CD14-positive monocyte (primary cell): ENCODE measurements around the gene SYMPK. TPM values are rescaled to one million over a fixed set of nuclear protein-coding genes. Genes with fewer than 3 reads are reported as not detected.

Experiments used
- DNase-seq, 3 donors: peaks; one replicate each; pipeline ENCODE4 v3.0.0-alpha.2; 2011 to 2022
- H2AFZ ChIP-seq: 2 replicates; pipeline ENCODE4 v1.6.0; 2012; ENCODE audit warnings: mild to moderate bottlenecking, low read depth, low read length, inconsistent platforms; ENCODE audit not compliant: insufficient read depth, poor library complexity, severe bottlenecking
- H3K27ac ChIP-seq, 2 donors: 1 replicate in 1 of 2; 2 replicates in 1 of 2; pipeline ENCODE4 v1.5.1; 2012 to 2013; ENCODE audit warnings: low read length in 2 of 2, control low read depth in 1 of 2, inconsistent platforms in 1 of 2, low read depth in 1 of 2, mild to moderate bottlenecking in 1 of 2
- H3K27me3 ChIP-seq, 2 donors: one replicate each; pipeline versions ENCODE4 v1.6.0 to v1.6.1; 2011 to 2013; ENCODE audit warnings: low read length in 2 of 2; ENCODE audit not compliant: control insufficient read depth in 2 of 2, insufficient read depth in 2 of 2
- H3K36me3 ChIP-seq, 2 donors: replicated peaks in 1 of 2; 1 replicate in 1 of 2; 2 replicates in 1 of 2; pipeline versions ENCODE4 v1.5.1 to v1.6.1; 2012 to 2013; ENCODE audit warnings: low read length in 2 of 2, control low read depth in 1 of 2, inconsistent platforms in 1 of 2, mild to moderate bottlenecking in 1 of 2; ENCODE audit not compliant: insufficient read depth in 2 of 2, control insufficient read depth in 1 of 2
- H3K4me1 ChIP-seq, 2 donors: 1 replicate in 1 of 2; 2 replicates in 1 of 2; pipeline versions ENCODE4 v1.5.1 to v1.6.1; 2012 to 2013; ENCODE audit warnings: low read length in 2 of 2, control low read depth in 1 of 2, inconsistent platforms in 1 of 2, mild to moderate bottlenecking in 1 of 2, moderate library complexity in 1 of 2; ENCODE audit not compliant: insufficient read depth in 2 of 2, control insufficient read depth in 1 of 2
- H3K4me2 ChIP-seq: replicated peaks from 2 replicates; pipeline ENCODE3; 2012; ENCODE audit warnings: low read length, moderate library complexity, mild to moderate bottlenecking; ENCODE audit not compliant: poor library complexity, severe bottlenecking; ENCODE audit errors: extremely low read depth
- H3K4me3 ChIP-seq, 3 experiments: fragments of 200-600 bp in 1 of 3; sonication (generic) in 1 of 3; replicated peaks in 1 of 3; 1 replicate in 2 of 3; 2 replicates in 1 of 3; pipeline ENCODE4 v1.5.1; 2011 to 2013; ENCODE audit warnings: low read length in 3 of 3, mild to moderate bottlenecking in 3 of 3, control low read depth in 2 of 3, low read depth in 2 of 3, inconsistent platforms in 1 of 3, moderate library complexity in 1 of 3
- H3K79me2 ChIP-seq: 2 replicates; pipeline ENCODE4 v1.6.0; 2012; ENCODE audit warnings: mild to moderate bottlenecking, control low read depth, inconsistent platforms, low read length, moderate library complexity; ENCODE audit not compliant: insufficient read depth
- H3K9ac ChIP-seq: 2 replicates; pipeline ENCODE4 v1.6.0; 2017; ENCODE audit warnings: low read length, mild to moderate bottlenecking; ENCODE audit not compliant: insufficient read depth, poor library complexity, severe bottlenecking
- H3K9me3 ChIP-seq, 2 donors: replicated peaks in 1 of 2; 1 replicate in 1 of 2; 2 replicates in 1 of 2; pipeline versions ENCODE4 v1.5.1 to v1.6.1; 2012 to 2013; ENCODE audit warnings: low read length in 2 of 2, control low read depth in 1 of 2; ENCODE audit not compliant: control insufficient read depth in 1 of 2, insufficient read depth in 1 of 2
- H4K20me1 ChIP-seq: 2 replicates; pipeline ENCODE4 v1.6.0; 2012; ENCODE audit warnings: mild to moderate bottlenecking, low read length, control low read depth, moderate library complexity; ENCODE audit not compliant: insufficient read depth
- H3K27ac Mint-ChIP-seq, 7 donors: one replicate each; pipeline ENCODE4 v1.8.0; 2020; ENCODE audit warnings: mild to moderate bottlenecking in 7 of 7, mixed read lengths in 7 of 7, moderate library complexity in 6 of 7, inconsistent platforms in 2 of 7
- H3K27me3 Mint-ChIP-seq, 3 donors: one replicate each; pipeline ENCODE4 v1.8.0; 2021 to 2022; ENCODE audit warnings: low read depth in 3 of 3, mild to moderate bottlenecking in 3 of 3, mixed read lengths in 3 of 3, moderate library complexity in 3 of 3, inconsistent platforms in 1 of 3
- H3K36me3 Mint-ChIP-seq, 2 donors: one replicate each; pipeline ENCODE4 v1.8.0; 2020; ENCODE audit warnings: mixed read lengths in 2 of 2, inconsistent platforms in 1 of 2, mild to moderate bottlenecking in 1 of 2
- H3K4me1 Mint-ChIP-seq: one replicate; pipeline ENCODE4 v1.8.0; 2020; ENCODE audit warnings: mild to moderate bottlenecking, mixed read lengths
- H3K4me3 Mint-ChIP-seq, 2 donors: one replicate each; pipeline ENCODE4 v1.8.0; 2020; ENCODE audit warnings: mild to moderate bottlenecking in 2 of 2, mixed read lengths in 2 of 2, moderate library complexity in 1 of 2
- H3K9me3 Mint-ChIP-seq, 7 donors: one replicate each; pipeline ENCODE4 v1.8.0; 2020 to 2022; ENCODE audit warnings: mixed read lengths in 7 of 7, mild to moderate bottlenecking in 6 of 7, moderate library complexity in 6 of 7, inconsistent platforms in 2 of 7
- WGBS: methylation state at CpG from one replicate; pipeline ENCODE4 v1.1.5; 2013; ENCODE audit warnings: missing lambda C conversion rate; ENCODE audit not compliant: insufficient coverage; 5-methylcytosine and 5-hydroxymethylcytosine counted together
- intact Hi-C, 2 donors: fragments of 100-400 bp; cut with micrococcal nuclease; formaldehyde crosslinking; loops; one replicate each; pipeline versions ENCODE4 v1.15.0 to v1.15.1; 2023
- polyA plus RNA-seq, 3 donors: library from polyadenylated mRNA; depleted of rRNA in 1 of 3; unstranded in 2 of 3; stranded (reverse) in 1 of 3; fragments of 300-500 nt in 2 of 3; fragments of >200 nt in 1 of 3; fragmentation: Illumina TruSeq in 2 of 3; gene quantifications; 1 replicate in 2 of 3; 2 replicates in 1 of 3; pipeline ENCODE4 v1.2.3, GENCODE V29; 2012 to 2021
- TF ChIP-seq, protein P1 (sequence below): fragments of 200-600 bp; IDR thresholded peaks from one replicate; pipeline ENCODE4 v1.8.0; 2022; ENCODE audit warnings: antibody characterized with exemption, mild to moderate bottlenecking

The SYMPK gene
- polyA plus RNA-seq, 3 donors: 5.6 to 96.1 (median 15.7) TPM

DNA sequence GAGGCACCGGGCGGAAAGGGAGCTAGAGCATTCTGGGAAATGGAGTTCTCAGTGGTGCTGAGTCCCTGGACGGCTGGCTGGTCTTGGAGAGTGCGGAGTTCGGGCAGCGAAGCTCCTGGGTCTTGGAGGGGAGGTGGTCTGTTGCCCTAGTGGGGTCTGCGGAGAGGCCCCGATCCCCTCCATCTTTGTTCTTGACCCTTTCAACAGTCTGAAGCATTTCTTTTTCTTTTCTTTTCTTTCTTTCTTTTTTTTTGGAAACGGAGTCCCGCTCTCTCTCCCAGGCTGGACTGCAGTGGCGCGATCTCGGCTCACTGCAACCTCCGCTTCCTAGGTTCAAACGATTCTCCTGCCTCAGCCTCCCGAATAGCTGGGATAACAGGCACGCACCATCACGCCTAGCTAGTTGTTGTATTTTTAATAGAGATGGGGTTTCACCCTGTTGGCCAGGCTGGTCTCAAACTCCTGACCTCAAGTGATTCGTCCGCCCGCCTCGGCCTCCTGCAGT is 440 bp upstream of the SYMPK start:
- Mint-ChIP-seq H3K27me3 (peaks cover 37 to 50% (median 50%) of the 10 kb centered on the region in 3 donors), H3K4me1 (peaks cover 30% of the 10 kb centered on the region), H3K27ac (peak overlapping the region in 5 of 7 donors; percentile 33 to 97 (median 97)), H3K4me3 (peak overlapping the region; percentile 88 to 92), H3K36me3 (peaks cover 23 to 26% of the 10 kb centered on the region in 2 donors), H3K9me3 (peaks cover 0 to 20% (median 10%) of the 10 kb centered on the region in 7 donors)
- peaks cover 14% of the 10 kb centered on the region in 2 donors for H3K36me3 ChIP-seq
- H3K9ac ChIP-seq: peak overlapping the region; percentile 90
- 5% methylated on average over 13 of the region's 22 CpGs for WGBS
- peaks cover 31% of the 10 kb centered on the region for H4K20me1 ChIP-seq
- no peak for DNase-seq
- peaks cover 21 to 35% of the 10 kb centered on the region in 2 donors for H3K27me3 ChIP-seq
- H3K79me2 ChIP-seq: peaks cover 42% of the 10 kb centered on the region
- H3K9me3 ChIP-seq: peaks cover 0 to 8% of the 10 kb centered on the region in 2 donors
- TF ChIP-seq, protein P1, sequence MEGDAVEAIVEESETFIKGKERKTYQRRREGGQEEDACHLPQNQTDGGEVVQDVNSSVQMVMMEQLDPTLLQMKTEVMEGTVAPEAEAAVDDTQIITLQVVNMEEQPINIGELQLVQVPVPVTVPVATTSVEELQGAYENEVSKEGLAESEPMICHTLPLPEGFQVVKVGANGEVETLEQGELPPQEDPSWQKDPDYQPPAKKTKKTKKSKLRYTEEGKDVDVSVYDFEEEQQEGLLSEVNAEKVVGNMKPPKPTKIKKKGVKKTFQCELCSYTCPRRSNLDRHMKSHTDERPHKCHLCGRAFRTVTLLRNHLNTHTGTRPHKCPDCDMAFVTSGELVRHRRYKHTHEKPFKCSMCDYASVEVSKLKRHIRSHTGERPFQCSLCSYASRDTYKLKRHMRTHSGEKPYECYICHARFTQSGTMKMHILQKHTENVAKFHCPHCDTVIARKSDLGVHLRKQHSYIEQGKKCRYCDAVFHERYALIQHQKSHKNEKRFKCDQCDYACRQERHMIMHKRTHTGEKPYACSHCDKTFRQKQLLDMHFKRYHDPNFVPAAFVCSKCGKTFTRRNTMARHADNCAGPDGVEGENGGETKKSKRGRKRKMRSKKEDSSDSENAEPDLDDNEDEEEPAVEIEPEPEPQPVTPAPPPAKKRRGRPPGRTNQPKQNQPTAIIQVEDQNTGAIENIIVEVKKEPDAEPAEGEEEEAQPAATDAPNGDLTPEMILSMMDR: no peak
- intact Hi-C loops: loop anchor here (1.0 to 10.0 kb wide), 6 partner anchors 23 to 991 kb away; partner anchors contain the start of genes IRF2BP1 (in 2 of the 2), AP2S1 (in 1 of the 2), CCDC61 (in 1 of the 2) and FBXO46 (in 1 of the 2)
- no peak overlapping the region for H3K27ac ChIP-seq
- peak overlapping the region; percentile 78 for H3K4me2 ChIP-seq
- H3K4me1 ChIP-seq: peaks cover 27 to 37% of the 10 kb centered on the region in 2 donors
- peak overlapping the region; percentile 6 to 80 (median 42) for H3K4me3 ChIP-seq
- peak overlapping the region; percentile 87 for H2AFZ ChIP-seq

DNA sequence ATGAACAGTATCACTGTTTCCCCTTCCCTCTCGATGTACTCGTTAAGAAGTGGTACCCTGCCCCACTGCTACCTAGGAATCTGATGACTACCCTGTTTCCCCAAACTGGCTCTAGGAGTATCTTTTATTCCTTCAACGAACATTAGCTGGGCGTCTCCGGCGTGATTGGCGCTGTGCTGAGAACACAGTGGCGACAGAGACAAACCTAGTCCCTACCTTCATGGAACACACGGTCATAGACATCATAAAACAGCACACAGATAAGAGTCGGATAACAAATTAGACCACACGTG is 730 bp downstream of the SYMPK start:
- 2% methylated on average over 10 of the region's 11 CpGs for WGBS
- peaks cover 21 to 35% of the 10 kb centered on the region in 2 donors for H3K27me3 ChIP-seq
- peaks cover 38% of the 10 kb centered on the region for H4K20me1 ChIP-seq
- no peak for DNase-seq
- TF ChIP-seq, protein P1: no peak
- Mint-ChIP-seq H3K4me3 (peak overlapping the region; percentile 88 to 92), H3K36me3 (peaks cover 27 to 35% of the 10 kb centered on the region in 2 donors), H3K4me1 (peaks cover 30% of the 10 kb centered on the region), H3K27me3 (peaks cover 34 to 43% (median 41%) of the 10 kb centered on the region in 3 donors), H3K9me3 (peaks cover 0 to 20% (median 10%) of the 10 kb centered on the region in 7 donors), H3K27ac (peak overlapping the region; percentile 87 to 98 (median 97))
- H3K9me3 ChIP-seq: peaks cover 0 to 8% of the 10 kb centered on the region in 2 donors
- peak overlapping the region; percentile 94 to 97 for H3K27ac ChIP-seq
- intact Hi-C loops: loop anchor here (2.0 to 10.0 kb wide), 5 partner anchors 40 to 993 kb away; partner anchors contain the start of genes AP2S1 (in 1 of the 2), CCDC61 (in 1 of the 2), FBXO46 (in 1 of the 2) and MEIOSIN (in 1 of the 2)
- H3K4me3 ChIP-seq: peak overlapping the region; percentile 80 to 89 (median 86)
- peaks cover 27 to 37% of the 10 kb centered on the region in 2 donors for H3K4me1 ChIP-seq
- peaks cover 18 to 21% of the 10 kb centered on the region in 2 donors for H3K36me3 ChIP-seq
- peaks cover 51% of the 10 kb centered on the region for H3K79me2 ChIP-seq
- peak overlapping the region; percentile 90 for H3K9ac ChIP-seq
- H3K4me2 ChIP-seq: peak overlapping the region; percentile 78
- peak overlapping the region; percentile 87 for H2AFZ ChIP-seq
